Measurements from ENCODE around the gene NR1D1. TPM values are rescaled to one million over a fixed set of nuclear protein-coding genes. Genes with fewer than 3 reads are reported as not detected.
A peak's percentile ranks its signal among the peaks of the same experiment; 100 is the strongest.

Gene NR1D1
- total and polyA plus RNA-seq, 2 of the 13 experiments (the other 11 are each of a cell fraction or from before 2014, with no cell fraction given): 2.1 to 2.7 TPM

DNA sequence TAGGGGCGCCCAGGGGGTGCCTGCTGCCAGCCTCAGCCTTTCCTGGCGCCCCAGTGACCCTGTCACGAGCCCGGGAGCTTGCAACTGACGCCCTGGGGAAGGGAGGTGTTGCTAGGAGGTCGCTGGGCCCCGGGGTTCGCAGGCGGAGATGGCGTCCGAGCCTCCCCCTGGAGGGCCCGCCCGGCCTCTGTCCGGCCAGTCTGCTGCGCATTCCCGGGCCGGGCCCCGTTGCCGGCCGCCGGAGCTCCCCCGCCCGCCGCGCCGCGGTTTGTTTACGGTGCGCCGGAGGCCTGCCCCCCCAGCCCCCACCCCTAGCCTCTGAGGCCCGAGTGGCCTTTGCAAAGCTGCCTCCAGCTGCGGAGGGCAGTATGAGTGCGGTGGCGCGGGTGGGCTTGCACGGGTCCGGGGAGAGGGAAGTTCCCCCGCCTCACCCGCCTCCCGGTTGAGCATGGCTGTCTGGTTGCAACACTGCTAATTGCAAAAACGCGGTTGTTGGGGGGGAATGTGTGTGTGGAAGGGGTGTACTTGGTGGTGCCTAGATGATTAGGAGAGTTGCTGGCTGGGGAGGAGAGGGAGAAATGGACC lies 37.1 kb downstream of the NR1D1 start (continued):
- TF ChIP-seq, protein P1, sequence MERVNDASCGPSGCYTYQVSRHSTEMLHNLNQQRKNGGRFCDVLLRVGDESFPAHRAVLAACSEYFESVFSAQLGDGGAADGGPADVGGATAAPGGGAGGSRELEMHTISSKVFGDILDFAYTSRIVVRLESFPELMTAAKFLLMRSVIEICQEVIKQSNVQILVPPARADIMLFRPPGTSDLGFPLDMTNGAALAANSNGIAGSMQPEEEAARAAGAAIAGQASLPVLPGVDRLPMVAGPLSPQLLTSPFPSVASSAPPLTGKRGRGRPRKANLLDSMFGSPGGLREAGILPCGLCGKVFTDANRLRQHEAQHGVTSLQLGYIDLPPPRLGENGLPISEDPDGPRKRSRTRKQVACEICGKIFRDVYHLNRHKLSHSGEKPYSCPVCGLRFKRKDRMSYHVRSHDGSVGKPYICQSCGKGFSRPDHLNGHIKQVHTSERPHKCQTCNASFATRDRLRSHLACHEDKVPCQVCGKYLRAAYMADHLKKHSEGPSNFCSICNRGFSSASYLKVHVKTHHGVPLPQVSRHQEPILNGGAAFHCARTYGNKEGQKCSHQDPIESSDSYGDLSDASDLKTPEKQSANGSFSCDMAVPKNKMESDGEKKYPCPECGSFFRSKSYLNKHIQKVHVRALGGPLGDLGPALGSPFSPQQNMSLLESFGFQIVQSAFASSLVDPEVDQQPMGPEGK (CRISPR knock-in tag; IDR thresholded peaks at IDR 0.05): peak; percentile 85; the same call in 1 of the 2 replicates
- peak; percentile 62; the same call in 1 of the 2 replicates for TF ChIP-seq ZNF713 (CRISPR knock-in tag; IDR thresholded peaks at IDR 0.05)
- TF ChIP-seq ZNF160 (CRISPR knock-in tag; IDR thresholded peaks at IDR 0.05): peak; percentile 77; the same call in 1 of the 2 replicates
- TF ChIP-seq HNRNPK (IDR thresholded peaks at IDR 0.05; ENCODE audit: low read depth, low read length, poor library complexity, severe bottlenecking): peak; percentile 66
- TF ChIP-seq POLR2A (IDR thresholded peaks at IDR 0.05; ENCODE audit: insufficient read depth in 1 of 2, low read depth in 2 of 2, low read length in 2 of 2): peak; percentile 26 to 50; a peak in 1 of 4 replicates
- no peak for TF ChIP-seq SMARCC2 (IDR thresholded peaks at IDR 0.05)
- no peak for TF ChIP-seq SP140L (CRISPR knock-in tag; IDR thresholded peaks at IDR 0.05; ENCODE audit: borderline replicate concordance)
- TF ChIP-seq FOXK2 (IDR thresholded peaks at IDR 0.05): no peak
- TF ChIP-seq JUNB (CRISPR knock-in tag; IDR thresholded peaks at IDR 0.05; ENCODE audit: borderline replicate concordance): no peak
- no peak; the same call in 1 of the 2 replicates for TF ChIP-seq GATAD2A (CRISPR knock-in tag; IDR thresholded peaks at IDR 0.05)
- peak; percentile 81; the same call in 1 of the 2 replicates for TF ChIP-seq HIVEP1 (CRISPR knock-in tag; IDR thresholded peaks at IDR 0.05)
- TF ChIP-seq, protein P2, sequence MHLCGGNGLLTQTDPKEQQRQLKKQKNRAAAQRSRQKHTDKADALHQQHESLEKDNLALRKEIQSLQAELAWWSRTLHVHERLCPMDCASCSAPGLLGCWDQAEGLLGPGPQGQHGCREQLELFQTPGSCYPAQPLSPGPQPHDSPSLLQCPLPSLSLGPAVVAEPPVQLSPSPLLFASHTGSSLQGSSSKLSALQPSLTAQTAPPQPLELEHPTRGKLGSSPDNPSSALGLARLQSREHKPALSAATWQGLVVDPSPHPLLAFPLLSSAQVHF (CRISPR knock-in tag; IDR thresholded peaks at IDR 0.05): peak; percentile 82; the same call in 1 of the 2 replicates
- TF ChIP-seq HOXA3 (CRISPR knock-in tag; IDR thresholded peaks at IDR 0.05): peak; percentile 20; the same call in 1 of the 2 replicates
- TF ChIP-seq ZBTB7A (CRISPR knock-in tag; IDR thresholded peaks at IDR 0.05): peak; percentile 67; the same call in 1 of the 2 replicates
- no peak for TF ChIP-seq CHD2 (IDR thresholded peaks at IDR 0.05; ENCODE audit: low read depth, low read length)
- peak; percentile 42; the same call in 1 of the 2 replicates for TF ChIP-seq MTA1 (CRISPR knock-in tag; IDR thresholded peaks at IDR 0.05; ENCODE audit: borderline replicate concordance)
- no peak for TF ChIP-seq ZNF224 (CRISPR knock-in tag; IDR thresholded peaks at IDR 0.05)
- TF ChIP-seq SMAD9 (CRISPR knock-in tag; IDR thresholded peaks at IDR 0.05): no peak
- TF ChIP-seq, protein P3, sequence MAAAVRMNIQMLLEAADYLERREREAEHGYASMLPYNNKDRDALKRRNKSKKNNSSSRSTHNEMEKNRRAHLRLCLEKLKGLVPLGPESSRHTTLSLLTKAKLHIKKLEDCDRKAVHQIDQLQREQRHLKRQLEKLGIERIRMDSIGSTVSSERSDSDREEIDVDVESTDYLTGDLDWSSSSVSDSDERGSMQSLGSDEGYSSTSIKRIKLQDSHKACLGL (CRISPR knock-in tag; IDR thresholded peaks at IDR 0.05): 0 out of 2 replicates have a peak, but pooled peaks have one; percentile 48
- TF ChIP-seq, protein P4, sequence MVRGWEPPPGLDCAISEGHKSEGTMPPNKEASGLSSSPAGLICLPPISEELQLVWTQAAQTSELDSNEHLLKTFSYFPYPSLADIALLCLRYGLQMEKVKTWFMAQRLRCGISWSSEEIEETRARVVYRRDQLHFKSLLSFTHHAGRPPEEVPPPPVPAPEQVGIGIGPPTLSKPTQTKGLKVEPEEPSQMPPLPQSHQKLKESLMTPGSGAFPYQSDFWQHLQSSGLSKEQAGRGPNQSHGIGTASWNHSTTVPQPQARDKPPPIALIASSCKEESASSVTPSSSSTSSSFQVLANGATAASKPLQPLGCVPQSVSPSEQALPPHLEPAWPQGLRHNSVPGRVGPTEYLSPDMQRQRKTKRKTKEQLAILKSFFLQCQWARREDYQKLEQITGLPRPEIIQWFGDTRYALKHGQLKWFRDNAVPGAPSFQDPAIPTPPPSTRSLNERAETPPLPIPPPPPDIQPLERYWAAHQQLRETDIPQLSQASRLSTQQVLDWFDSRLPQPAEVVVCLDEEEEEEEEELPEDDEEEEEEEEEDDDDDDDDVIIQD (CRISPR knock-in tag; IDR thresholded peaks at IDR 0.05; ENCODE audit: low read depth): no peak
- TF ChIP-seq, protein P5, sequence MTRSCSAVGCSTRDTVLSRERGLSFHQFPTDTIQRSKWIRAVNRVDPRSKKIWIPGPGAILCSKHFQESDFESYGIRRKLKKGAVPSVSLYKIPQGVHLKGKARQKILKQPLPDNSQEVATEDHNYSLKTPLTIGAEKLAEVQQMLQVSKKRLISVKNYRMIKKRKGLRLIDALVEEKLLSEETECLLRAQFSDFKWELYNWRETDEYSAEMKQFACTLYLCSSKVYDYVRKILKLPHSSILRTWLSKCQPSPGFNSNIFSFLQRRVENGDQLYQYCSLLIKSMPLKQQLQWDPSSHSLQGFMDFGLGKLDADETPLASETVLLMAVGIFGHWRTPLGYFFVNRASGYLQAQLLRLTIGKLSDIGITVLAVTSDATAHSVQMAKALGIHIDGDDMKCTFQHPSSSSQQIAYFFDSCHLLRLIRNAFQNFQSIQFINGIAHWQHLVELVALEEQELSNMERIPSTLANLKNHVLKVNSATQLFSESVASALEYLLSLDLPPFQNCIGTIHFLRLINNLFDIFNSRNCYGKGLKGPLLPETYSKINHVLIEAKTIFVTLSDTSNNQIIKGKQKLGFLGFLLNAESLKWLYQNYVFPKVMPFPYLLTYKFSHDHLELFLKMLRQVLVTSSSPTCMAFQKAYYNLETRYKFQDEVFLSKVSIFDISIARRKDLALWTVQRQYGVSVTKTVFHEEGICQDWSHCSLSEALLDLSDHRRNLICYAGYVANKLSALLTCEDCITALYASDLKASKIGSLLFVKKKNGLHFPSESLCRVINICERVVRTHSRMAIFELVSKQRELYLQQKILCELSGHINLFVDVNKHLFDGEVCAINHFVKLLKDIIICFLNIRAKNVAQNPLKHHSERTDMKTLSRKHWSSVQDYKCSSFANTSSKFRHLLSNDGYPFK (CRISPR knock-in tag; IDR thresholded peaks at IDR 0.05; ENCODE audit: borderline replicate concordance): no peak; the same call in 1 of the 2 replicates
- TF ChIP-seq CEBPB (IDR thresholded peaks at IDR 0.05; ENCODE audit: borderline replicate concordance, low read depth, low read length): peak; percentile 80
- 0 out of 2 replicates have a peak, but pooled peaks have one; percentile 42 for TF ChIP-seq SRY (CRISPR knock-in tag; IDR thresholded peaks at IDR 0.05)
- TF ChIP-seq NPAS2 (CRISPR knock-in tag; IDR thresholded peaks at IDR 0.05; ENCODE audit: borderline replicate concordance): 0 out of 2 replicates have a peak, but pooled peaks have one; percentile 28
